Measurements from ENCODE around the gene NLE1.
"Not testable (repeated sequence)": the region's sequence is repeated elsewhere in the genome, so short reads cannot be mapped to it uniquely, and the experiment has no call there.

NLE1 gene

DNA sequence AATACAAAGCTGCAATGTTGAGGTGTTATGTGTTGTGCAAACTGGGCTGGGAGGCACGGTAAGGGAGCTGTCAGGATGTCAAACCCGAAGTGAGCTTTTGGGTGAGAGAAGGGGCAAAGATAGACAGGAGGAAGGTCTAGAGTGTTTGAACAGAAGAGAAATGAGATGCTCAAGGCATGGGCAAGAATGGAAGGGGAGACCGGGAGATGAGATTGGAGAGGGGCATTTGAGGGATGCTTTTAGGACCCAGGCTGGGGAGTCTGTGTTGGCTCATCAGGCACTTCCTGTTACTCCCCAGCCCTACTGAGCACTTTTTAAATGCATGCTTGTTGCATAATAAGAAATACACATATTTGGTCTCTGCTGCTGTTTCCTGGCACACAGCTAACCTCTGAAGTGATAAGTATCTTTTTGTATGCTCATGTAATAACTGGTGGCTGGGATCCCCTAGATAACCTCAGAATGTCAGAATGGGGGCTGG lies 19.2 kb upstream of the NLE1 start:
- peak; percentile 52 for DNase-seq

- DNase-seq: peak; percentile 47
Observed at GRCh38 chr17:35160354-35161201, 18.5 kb upstream of the NLE1 start.

DNA sequence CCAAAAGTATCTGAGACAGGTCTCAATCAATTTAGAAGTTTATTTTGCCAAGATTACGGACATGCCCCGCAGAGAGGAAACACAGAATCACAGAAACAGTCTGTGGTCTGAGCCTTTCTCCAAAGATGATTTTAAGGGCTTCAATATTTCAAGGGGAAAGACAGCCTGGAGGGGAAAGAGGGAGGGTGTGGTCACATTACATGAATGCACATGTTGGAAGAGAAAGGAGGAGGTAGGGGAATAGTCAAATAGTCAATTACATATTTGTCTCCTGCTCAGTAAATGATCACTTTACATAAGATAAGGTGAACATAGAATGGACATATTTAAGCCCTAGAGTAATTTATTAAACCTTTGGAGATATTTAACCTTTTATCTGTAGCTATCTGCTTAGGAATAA lies 17.8 kb upstream of the NLE1 start:
- no peak for DNase-seq

DNA sequence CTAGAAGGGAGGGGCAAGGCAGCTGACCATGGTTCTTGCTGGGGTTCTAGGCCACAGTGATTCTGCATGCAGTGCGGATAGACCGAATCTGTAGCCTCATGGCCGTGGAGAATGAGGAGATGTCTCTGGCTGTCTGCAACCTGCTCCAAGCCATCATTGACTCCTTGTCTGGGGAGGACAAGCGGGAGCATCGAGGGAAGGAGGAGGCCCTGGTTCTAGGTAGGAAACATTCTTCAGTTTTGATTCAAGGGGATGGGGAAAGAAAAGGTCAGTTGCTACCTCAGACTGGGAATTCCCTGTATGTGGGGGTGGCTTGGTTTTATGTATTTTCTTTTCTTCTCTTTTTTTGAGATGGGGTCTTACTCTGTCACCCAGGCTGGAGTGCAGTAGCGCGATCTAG lies 13.1 kb upstream of the NLE1 start:
- DNase-seq: no peak

DNA sequence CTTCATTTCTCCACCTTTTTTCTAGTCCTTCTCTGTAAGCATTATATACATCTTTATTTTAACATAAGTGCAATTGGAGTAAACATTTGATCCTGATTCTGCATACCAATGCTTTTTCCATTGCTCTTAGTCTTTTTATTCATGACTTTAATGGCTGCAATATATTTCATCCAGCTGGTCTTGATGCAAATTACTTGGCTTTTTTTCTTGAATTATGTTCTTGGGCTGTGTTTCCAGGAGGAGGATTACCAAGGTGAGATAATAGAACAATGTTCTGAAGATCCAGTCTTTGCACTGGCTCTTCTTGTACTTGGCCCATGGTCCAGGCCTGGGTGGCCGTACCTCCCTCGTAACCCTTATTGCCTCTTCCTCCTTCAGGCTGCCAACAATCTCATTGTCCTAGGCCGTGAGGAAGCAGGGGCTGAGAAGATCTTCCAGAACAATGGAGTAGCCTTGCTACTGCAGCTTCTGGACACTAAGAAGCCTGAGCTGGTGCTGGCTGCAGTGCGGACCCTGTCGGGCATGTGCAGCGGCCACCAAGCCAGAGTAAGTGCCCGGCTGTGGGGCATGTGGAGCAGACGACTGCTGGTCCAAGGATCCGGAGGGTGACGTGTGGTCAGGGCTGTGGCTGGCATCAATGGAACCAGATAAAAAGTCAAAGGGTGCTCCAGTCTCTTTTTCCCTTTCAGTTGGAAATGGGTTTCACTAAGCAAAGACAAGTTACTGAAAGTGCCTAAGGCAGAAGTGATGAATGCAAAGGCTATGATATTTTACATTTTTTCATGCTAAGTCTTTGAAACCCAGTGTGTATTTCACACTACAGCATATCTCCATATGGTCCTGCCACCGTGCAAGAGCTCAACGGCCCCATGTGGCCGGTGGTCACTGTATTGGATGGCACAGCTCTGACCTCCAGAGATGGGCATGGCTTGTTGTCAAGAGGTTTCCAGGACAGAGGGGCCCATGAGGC lies 12.4 kb upstream of the NLE1 start:
- no peak for DNase-seq

DNA sequence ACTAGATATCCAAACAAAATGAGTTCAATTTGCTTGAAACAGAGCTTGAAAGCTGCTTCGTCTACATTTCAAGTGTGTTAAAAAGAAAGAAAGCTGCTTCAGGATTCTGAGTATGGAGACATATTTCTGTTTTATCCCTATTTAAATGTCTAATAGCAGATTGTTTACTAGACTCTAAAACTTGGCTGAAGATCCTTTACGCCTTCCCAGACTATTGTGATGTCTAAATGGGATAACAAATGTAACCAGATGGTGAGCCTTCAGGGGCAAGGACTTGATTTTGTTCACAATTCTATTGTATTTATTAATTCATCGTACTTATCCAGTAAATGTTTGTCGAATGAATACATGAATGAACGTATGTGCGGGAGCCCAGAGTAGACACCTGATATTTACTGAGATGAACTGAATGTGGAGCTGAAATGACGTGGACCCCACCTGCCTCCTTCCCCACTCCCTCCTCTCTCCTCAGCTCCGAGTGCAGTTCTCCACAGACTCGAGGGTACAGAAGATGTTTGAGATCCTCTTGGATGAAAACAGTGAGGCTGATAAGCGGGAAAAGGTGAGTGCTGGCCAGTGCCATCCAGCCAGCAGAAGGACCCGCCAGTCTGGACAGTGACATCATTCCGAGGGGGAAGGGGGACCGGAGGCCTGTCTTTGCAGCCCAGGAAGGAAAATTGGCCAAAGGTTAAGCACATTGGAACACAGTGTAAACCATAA lies 10.5 kb upstream of the NLE1 start:
- no peak for DNase-seq

DNA sequence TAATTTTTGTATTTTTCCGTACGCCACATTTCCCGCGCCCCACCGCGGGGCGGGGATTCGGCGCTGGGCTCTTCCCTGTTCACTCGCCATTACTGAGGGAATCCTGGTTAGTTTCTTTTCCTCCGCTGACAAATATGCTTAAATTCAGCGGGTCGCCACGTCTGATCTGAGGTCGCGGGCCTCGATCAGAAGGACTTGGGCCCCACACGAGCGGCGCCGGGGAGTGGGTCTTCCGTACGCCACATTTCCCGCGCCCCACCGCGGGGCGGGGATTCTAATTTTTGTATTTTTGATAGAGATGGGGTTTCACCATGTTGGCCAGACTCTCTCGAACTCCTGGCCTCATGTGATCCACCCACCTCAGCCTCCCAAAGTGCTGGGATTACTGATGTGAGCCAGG lies 9.0 kb upstream of the NLE1 start:
- not testable (repeated sequence) for DNase-seq

GRCh38 chr17:35149941-35150340 lies 7.8 kb upstream of the NLE1 start:
- DNase-seq: no peak

DNA sequence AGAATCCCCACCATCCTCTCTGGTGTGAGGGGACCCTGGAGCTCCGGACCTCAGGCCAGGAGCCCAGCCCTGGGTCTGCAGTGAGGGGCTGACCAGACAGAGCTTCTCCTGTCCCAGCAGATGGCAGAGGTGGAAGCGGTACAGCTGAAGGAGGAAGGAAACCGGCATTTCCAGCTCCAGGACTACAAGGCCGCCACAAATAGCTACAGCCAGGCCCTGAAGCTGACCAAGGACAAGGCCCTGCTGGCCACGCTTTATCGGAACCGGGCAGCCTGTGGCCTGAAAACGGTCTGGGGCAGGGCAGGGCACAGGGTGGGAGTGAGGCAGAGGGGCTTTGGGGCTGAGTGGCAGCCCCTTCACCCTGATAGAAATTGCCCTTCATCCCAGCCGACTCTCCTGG lies 6.0 kb upstream of the NLE1 start:
- DNase-seq: no peak

DNA sequence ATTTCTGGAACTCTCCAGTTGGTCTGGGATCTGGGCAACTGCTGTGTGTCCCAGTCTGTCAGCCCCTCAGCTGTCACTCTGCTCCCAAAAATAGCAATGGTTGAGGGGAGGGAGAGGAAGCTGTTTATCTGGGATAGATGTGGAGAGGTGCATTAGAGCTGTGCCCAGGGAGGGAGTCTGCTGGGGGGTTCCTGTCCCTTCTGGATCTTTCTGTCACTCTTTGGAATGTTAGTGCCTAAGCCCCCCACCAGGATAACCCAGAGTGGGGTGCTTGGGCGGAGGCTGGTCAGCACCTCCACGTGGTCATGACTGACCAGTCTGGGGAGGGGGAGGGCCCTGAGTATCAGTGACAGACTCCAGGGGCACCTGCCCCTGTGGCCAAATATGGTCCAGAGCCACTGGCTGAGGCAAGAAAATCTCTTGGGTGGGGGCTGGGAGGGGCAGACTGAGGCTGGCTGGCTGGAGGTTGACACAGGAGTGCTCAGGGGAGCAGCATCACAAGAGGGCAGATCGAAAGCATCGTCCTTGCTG lies 5.3 kb upstream of the NLE1 start, which contains the start of gene UNC45B:
TSS of gene UNC45B (plus strand) at position 443 of the 531 bp plus-strand sequence. CDS start 447 bp downstream, outside the sequence.
- DNase-seq: no peak

DNA sequence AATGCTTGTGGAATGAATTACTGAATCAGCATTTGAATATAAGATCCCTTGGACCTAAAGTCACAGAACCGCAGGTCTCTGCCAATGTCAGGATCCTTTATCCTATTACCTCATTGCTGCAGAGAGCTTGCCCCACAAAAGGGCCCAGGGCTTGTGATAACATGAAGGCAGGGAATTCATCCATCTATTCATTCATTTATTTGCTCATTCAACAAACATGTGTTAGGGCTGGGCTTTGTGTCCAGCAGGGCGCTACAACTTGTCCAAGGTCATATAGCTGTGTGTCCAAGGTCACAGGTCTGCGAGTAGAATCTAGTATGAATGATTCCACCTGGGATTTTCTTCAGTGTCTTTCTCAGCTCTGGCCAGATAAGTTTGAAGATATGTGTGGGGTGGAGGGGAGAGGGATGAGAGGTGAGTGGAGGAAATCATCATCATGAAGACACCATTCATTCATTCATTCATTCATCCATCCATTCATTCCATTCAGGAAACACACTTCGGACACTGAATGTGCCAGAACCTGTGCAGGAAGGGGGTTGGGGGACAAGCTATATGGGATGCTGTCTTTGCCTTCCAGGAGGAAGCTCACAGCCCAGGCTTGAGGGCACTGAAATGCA lies 4.2 kb upstream of the NLE1 start:
- no peak for DNase-seq

DNA sequence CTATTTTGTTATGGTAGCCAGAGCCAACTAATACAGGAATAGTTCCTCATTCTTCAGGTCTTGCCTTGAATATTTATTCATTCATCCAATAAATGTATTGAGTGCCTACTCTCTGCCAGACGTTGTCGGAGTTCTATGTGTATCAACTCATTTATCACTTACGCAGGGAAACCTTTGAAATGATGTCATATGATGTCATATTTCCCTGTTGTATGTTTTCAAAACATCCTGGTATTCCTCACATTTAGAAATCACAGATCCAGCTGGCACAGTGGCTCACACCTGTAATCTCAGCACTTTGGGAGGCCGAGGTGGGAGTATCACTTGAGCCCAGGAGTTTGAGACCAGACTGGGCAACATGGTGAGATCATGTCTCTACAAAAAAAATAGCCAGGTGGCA lies 2.7 kb upstream of the NLE1 start:
- DNase-seq: no peak

DNA sequence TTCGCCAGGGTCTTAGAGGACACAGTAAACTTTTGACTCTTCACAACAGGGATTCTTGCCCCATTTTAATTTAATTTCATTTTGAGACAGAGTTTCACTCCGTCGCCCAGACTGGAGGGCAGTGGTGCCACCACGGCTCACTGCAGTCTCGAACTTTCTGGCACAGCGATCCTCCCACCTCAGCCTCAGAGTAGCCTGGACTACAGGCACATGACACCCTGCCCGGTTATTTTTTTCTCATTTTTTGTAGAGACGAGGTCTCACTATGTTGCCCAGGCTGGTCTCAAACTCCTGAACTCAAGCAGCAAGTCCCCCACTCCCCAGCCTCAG lies 329 bp upstream of the NLE1 start:
- DNase-seq: no peak

GRCh38 chr17:35138218-35138617 lies 3.9 kb downstream of the NLE1 start:
- DNase-seq: no peak

- no peak for DNase-seq
Observed at GRCh38 chr17:35135322-35135721, 6.8 kb downstream of the NLE1 start.

GRCh38 chr17:35132816-35133550 lies 9.1 kb downstream of the NLE1 start:
- no peak for DNase-seq

DNA sequence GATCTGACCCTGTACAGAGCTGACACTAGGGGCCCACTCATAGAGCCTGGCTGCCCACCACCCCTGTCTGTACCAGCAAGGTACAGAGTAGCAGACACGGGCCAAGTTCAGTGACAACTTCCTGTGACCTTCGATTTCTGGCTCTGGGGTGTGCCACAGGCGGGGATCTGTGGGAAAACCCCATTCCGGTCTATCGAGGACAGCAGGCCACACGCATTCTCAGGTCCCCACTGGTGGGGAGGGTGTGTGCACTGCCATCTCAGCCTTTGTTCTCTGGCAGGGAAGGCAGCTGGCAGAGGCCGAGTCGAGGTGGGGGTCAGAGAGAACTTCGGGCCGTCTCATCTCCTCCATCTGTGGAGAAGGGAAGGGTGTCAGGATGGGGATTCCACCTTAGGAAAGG lies 10.0 kb downstream of the NLE1 start:
- no peak for DNase-seq

DNA sequence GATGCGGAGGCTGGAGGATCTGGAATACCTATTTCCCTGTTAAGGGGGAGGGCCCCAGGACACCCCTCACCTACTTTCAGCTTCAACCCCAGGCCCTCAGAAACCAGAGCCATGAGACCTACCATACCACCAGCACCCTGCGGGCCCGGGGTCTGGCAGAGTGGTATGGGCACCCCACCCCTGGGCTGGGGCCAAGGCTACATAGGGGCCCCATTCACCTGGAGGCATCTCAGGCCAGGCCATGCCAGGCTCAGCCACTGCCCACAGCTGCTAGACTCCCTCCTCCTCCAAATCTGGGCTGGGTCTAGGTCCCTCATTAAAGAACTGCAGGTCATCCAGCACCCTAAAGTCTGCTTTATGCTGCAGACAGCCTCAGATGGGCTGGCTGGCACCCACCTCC lies 11.7 kb downstream of the NLE1 start:
- DNase-seq: no peak

GRCh38 chr17:35129973-35130351 lies 12.1 kb downstream of the NLE1 start:
- no peak for DNase-seq

DNA sequence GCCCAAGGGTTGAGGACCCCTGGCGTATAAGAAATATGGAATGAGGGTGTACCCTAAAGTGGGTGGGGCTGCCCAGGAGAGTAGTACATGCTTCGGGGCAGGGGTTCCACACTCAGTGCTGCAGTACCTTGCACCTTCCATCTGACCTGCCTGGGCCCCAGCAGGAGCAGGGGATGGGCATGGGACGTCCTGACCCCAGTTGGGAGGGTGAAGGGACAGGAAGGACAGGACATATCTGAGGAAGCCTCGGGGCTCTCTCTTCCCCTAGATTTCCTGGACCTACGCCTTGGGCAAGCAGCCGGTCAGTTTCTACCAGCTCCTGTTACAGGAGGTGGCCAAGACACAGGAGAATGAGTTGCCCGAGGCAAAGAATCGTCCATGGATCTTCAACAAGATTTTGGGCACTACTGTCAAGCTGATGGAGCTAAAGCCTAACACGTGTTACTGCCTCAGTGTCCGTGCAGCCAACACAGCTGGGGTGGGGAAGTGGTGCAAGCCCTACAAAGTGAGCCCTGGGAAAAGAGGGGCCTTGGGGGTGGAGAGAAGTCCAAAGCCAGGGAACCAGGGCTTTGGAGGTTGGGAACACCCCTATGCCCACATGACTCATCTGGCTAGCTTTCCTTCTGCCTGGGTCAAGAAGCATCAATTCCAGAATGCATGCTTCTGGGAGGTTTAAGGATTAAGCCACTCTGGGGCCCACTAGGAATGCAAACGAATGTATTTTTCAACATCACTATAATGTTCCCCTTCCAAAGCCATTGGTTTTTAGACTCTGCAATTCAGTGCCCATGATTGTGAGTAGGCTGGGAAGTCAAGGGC lies 12.7 kb downstream of the NLE1 start:
- DNase-seq: no peak

Measured in CD4-positive, alpha-beta T cell treated with Interleukin-12 subunit alpha and Interleukin-12 subunit beta, for 1 hour (primary cell).